ENCODE results near the gene PDPK1.
"Not testable (repeated sequence)": the region's sequence is repeated elsewhere in the genome, so short reads cannot be mapped to it uniquely, and the experiment has no call there.

PDPK1 gene

GRCh38 chr16:2614761-2615191, 77.0 kb downstream of the PDPK1 start:
- TF ChIP-seq CTCF (conservative IDR thresholded peaks at IDR 0.05; ENCODE audit: low read depth), result no peak
- no peak for DNase-seq (ENCODE audit: low spot score)
- POLR2A ChIA-PET (ENCODE audit: low non-redundant PET), result no interaction called here
- H3K27ac ChIP-seq, result no peak overlapping the region
- CTCF ChIA-PET, result no interaction called here

DNA sequence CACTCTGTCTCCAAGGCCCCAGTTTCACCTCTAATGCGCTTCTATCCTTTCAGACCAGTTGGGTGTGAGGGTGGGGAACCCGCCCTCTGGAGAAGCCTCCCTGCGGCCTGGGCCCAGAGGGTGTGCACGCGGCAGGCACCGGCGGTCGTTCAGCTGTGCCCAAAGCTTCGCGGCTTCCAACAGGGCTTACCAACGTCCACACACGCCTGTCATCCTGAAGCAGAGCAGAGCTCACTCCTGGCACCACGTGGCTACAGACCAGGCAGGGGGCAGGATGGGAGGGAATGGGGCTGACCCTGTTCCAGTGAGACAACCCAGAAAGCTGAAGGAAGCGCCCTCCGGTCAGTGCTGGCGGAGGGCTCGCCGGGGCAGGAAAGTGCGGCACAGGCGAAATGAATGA, 81.1 kb downstream of the PDPK1 start:
- POLR2A ChIA-PET (ENCODE audit: low non-redundant PET); CTCF ChIA-PET; H3K27ac ChIP-seq; DNase-seq (ENCODE audit: low spot score): not testable (repeated sequence)

GRCh38 chr16:2619628-2620027, 81.8 kb downstream of the PDPK1 start:
- H3K27ac ChIP-seq; DNase-seq (ENCODE audit: low spot score); CTCF ChIA-PET; POLR2A ChIA-PET (ENCODE audit: low non-redundant PET): not testable (repeated sequence)

DNA sequence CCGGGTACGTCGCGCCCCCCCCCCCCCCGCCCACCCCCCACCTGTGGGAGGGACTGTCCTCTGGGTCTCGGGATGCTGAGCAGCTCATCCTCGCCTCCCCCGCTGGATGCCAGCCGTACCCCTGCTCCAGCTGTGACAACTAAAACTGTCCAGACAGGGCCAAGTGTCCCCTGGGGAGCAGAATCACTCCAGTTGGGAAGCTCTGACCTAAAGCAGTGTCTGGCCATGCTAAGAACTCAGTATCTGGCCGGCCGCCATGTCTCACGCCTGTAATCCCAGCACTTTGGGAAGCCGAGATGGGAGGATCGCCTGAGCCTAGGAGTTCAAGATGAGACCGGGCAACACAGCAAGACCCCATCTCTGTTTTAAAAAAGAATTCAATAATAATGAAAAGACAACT, 83.0 kb downstream of the PDPK1 start:
- H3K27ac ChIP-seq; DNase-seq (ENCODE audit: low spot score); POLR2A ChIA-PET (ENCODE audit: low non-redundant PET); CTCF ChIA-PET: not testable (repeated sequence)

GRCh38 chr16:2621395-2621794, 83.6 kb downstream of the PDPK1 start:
- CTCF ChIA-PET; POLR2A ChIA-PET (ENCODE audit: low non-redundant PET); DNase-seq (ENCODE audit: low spot score); H3K27ac ChIP-seq: not testable (repeated sequence)

- H3K27ac ChIP-seq; CTCF ChIA-PET; POLR2A ChIA-PET (ENCODE audit: low non-redundant PET); DNase-seq (ENCODE audit: low spot score): not testable (repeated sequence)
These were observed 89.3 kb downstream of the PDPK1 start for GRCh38 chr16:2627075-2627474.

- CTCF ChIA-PET; POLR2A ChIA-PET (ENCODE audit: low non-redundant PET); DNase-seq (ENCODE audit: low spot score); H3K27ac ChIP-seq: not testable (repeated sequence)
These were observed 93.4 kb downstream of the PDPK1 start for GRCh38 chr16:2631203-2631602.

- POLR2A ChIA-PET (ENCODE audit: low non-redundant PET); DNase-seq (ENCODE audit: low spot score); CTCF ChIA-PET; H3K27ac ChIP-seq: not testable (repeated sequence)
These were observed 94.5 kb downstream of the PDPK1 start for GRCh38 chr16:2632291-2632690.

- CTCF ChIA-PET; POLR2A ChIA-PET (ENCODE audit: low non-redundant PET); H3K27ac ChIP-seq; DNase-seq (ENCODE audit: low spot score): not testable (repeated sequence)
These were observed 101.4 kb downstream of the PDPK1 start for GRCh38 chr16:2639071-2639721.

GRCh38 chr16:2639722-2640072, 101.9 kb downstream of the PDPK1 start:
- H3K27ac ChIP-seq; DNase-seq (ENCODE audit: low spot score); POLR2A ChIA-PET (ENCODE audit: low non-redundant PET); CTCF ChIA-PET: not testable (repeated sequence)

DNA sequence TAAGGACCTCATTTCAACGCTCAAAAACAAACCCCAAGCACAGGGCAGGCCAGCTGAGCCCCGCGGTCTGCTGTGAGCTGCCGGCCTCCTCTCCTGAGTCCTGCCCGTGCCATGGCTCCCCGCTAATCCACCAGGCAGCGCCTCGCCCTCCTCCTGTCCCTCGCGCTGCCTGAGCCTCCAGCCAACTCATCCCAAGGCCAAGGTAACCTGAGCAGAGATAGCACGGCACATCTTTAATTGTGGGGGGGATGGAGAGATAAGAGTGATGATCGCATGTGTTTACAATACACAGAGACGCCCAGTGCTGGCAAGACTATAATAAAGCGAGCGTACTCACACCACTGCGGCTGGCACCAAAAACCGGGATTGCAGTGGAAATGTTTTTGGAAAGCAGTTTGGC, 104.7 kb downstream of the PDPK1 start:
- H3K27ac ChIP-seq; DNase-seq (ENCODE audit: low spot score); CTCF ChIA-PET; POLR2A ChIA-PET (ENCODE audit: low non-redundant PET): not testable (repeated sequence)

- POLR2A ChIA-PET (ENCODE audit: low non-redundant PET); H3K27ac ChIP-seq; CTCF ChIA-PET; DNase-seq (ENCODE audit: low spot score): not testable (repeated sequence)
These were observed 107.1 kb downstream of the PDPK1 start for GRCh38 chr16:2644754-2645453.

DNA sequence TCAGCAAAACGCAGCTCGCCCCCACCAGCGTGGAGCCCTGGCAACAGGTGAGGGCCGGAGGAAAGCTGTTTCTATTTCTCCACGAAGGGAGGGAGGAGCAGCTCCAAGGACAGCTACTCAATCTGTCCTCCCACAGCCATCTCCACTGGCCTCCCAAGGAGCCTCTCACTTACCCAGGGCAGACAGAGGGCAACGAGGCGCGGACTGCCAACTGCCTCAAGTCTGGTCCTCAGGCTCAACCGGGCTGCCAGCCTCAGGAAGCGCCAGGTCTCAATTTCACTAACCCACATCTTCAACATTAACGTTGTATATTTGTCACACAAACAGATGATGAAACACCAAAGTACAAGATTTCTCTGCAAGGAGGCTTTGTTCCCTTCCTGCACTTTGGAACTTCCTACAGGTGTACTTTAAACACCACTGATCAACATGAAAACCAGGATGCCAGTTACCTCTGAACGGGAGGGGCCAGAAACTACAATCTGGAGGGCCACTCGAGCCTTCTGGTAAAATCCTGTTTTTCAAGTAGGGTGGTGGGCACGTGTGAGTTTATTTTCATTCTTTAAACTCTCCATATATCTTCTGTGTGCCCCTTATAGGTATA, 113.5 kb downstream of the PDPK1 start:
- DNase-seq (ENCODE audit: low spot score); CTCF ChIA-PET; POLR2A ChIA-PET (ENCODE audit: low non-redundant PET); H3K27ac ChIP-seq: not testable (repeated sequence)
